Type B pancreatic cell (in vitro differentiated cells): ENCODE measurements around the gene CRISP3. TPM values are rescaled to one million over a fixed set of nuclear protein-coding genes. Genes with fewer than 3 reads are reported as not detected.

Experiments
- DNase-seq: peaks from one replicate; pipeline ENCODE4 v3.0.0; 2021; ENCODE audit warnings: mixed read lengths; ENCODE audit not compliant: unreplicated experiment; ENCODE audit errors: extremely low spot score
- H3K27ac Mint-ChIP-seq: 2 replicates; pipeline ENCODE4 v1.8.0; 2021; ENCODE audit warnings: mild to moderate bottlenecking, mixed read lengths
- H3K27me3 Mint-ChIP-seq: 2 replicates; pipeline ENCODE4 v1.8.0; 2021; ENCODE audit warnings: mixed read lengths
- H3K36me3 Mint-ChIP-seq: 2 replicates; pipeline ENCODE4 v1.8.0; 2021; ENCODE audit warnings: mixed read lengths
- H3K4me1 Mint-ChIP-seq: one replicate; pipeline ENCODE4 v1.8.0; 2021; ENCODE audit warnings: mixed read lengths; ENCODE audit not compliant: unreplicated experiment
- H3K4me3 Mint-ChIP-seq: 2 replicates; pipeline ENCODE4 v1.8.0; 2021; ENCODE audit warnings: mild to moderate bottlenecking, mixed read lengths
- H3K9me3 Mint-ChIP-seq: 2 replicates; pipeline ENCODE4 v1.8.0; 2021; ENCODE audit warnings: mixed read lengths
- total RNA-seq: library from RNA; stranded (reverse); gene quantifications from 2 replicates; pipeline ENCODE4 v1.2.1, GENCODE V29; 2021; ENCODE audit warnings: low replicate concordance
- TF ChIP-seq, protein P1 (sequence below): fragments of 200-600 bp; sonication (generic); conservative IDR thresholded peaks from 2 replicates; pipeline ENCODE4 v1.5.0; 2021; ENCODE audit warnings: antibody characterized with exemption, mild to moderate bottlenecking

Gene CRISP3
- total RNA-seq, 1 donor from 2014 or later = 57.4 TPM

DNA sequence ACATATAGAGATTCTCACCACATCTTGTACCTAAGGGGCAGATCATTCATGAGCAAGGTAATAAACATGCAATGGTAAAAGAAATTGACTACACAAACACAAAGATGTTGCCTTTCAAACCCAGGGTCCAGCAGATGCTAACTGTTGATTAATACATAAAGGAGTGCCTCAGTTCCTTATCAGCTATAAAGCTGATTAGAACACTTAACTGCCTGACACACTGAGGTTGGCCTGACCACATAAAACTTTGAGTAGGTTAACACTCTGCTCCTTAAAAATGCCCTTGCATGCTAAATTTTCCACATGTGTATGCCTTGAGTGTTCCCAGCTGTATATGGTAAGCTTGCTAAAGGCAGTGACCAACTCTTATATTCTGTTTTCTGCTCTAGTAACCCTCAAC is 45.7 kb downstream of the CRISP3 start:
- Mint-ChIP-seq H3K27me3 (no peaks in the 10 kb centered on the region), H3K4me3 (no peak overlapping the region), H3K27ac (no peak overlapping the region), H3K4me1 (no peaks in the 10 kb centered on the region), H3K9me3 (no peaks in the 10 kb centered on the region), H3K36me3 (no peaks in the 10 kb centered on the region)
- DNase-seq = no peak
- TF ChIP-seq, protein P1, sequence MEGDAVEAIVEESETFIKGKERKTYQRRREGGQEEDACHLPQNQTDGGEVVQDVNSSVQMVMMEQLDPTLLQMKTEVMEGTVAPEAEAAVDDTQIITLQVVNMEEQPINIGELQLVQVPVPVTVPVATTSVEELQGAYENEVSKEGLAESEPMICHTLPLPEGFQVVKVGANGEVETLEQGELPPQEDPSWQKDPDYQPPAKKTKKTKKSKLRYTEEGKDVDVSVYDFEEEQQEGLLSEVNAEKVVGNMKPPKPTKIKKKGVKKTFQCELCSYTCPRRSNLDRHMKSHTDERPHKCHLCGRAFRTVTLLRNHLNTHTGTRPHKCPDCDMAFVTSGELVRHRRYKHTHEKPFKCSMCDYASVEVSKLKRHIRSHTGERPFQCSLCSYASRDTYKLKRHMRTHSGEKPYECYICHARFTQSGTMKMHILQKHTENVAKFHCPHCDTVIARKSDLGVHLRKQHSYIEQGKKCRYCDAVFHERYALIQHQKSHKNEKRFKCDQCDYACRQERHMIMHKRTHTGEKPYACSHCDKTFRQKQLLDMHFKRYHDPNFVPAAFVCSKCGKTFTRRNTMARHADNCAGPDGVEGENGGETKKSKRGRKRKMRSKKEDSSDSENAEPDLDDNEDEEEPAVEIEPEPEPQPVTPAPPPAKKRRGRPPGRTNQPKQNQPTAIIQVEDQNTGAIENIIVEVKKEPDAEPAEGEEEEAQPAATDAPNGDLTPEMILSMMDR = no peak

GRCh38 chr6:49693512-49693911 is 50.7 kb downstream of the CRISP3 start:
- no peak for DNase-seq
- Mint-ChIP-seq H3K4me3 (no peak overlapping the region), H3K9me3 (no peaks in the 10 kb centered on the region), H3K36me3 (no peaks in the 10 kb centered on the region), H3K4me1 (no peaks in the 10 kb centered on the region), H3K27me3 (no peaks in the 10 kb centered on the region), H3K27ac (no peak overlapping the region)
- TF ChIP-seq, protein P1 = no peak

DNA sequence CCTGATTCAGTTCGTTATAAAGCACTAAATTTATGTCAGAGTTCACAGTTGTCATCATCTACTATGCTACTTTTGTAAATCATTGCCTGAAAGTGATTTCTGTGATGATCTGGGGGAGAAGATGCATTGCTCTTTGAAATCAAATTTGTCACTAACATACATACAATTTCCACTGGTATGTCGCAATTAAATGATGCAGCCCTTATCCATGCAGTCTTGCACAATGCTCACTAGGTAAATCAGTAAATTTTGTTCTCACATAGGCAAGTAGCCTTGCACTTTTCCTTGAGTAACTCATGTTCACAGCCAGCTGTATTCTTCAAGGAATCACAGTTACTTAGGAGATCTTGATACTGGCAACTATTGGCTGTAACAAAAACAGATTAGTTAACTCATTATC is 51.7 kb downstream of the CRISP3 start:
- no peaks in the 10 kb centered on the region for H3K27me3 Mint-ChIP-seq
- DNase-seq = no peak
- TF ChIP-seq, protein P1 = no peak
- H3K4me3 Mint-ChIP-seq = no peak overlapping the region
- no peak overlapping the region for H3K27ac Mint-ChIP-seq
- no peaks in the 10 kb centered on the region for H3K4me1 Mint-ChIP-seq
- no peaks in the 10 kb centered on the region for H3K9me3 Mint-ChIP-seq
- H3K36me3 Mint-ChIP-seq = no peaks in the 10 kb centered on the region

Other genes with a start within 250 kb of the CRISP3 start
- 0.50 TPM in 1 of 2 replicates, not detected in the other for gene GLYATL3, start 244.5 kb downstream of the CRISP3 start, total RNA-seq
- 9.5 and 19.2 TPM in 2 replicates for gene C6orf141, start 193.7 kb downstream of the CRISP3 start, total RNA-seq
- gene RHAG, start 107.5 kb downstream of the CRISP3 start, total RNA-seq = not detected in 2 replicates
- 0.48 and 0.58 TPM in 2 replicates for gene CRISP2, start 30.8 kb downstream of the CRISP3 start, total RNA-seq
- not detected in 2 replicates for gene PGK2, start 42.9 kb upstream of the CRISP3 start, total RNA-seq
- not detected in 2 replicates for gene CRISP1, start 122.1 kb upstream of the CRISP3 start, total RNA-seq
- not detected in 2 replicates for gene DEFB114, start 219.8 kb upstream of the CRISP3 start, total RNA-seq
- gene DEFB113, start 225.2 kb upstream of the CRISP3 start, total RNA-seq = not detected in 2 replicates